Aorta (tissue), 5 donors: ENCODE data around the gene EGLN1. TPM values are rescaled to one million over a fixed set of nuclear protein-coding genes. Genes with fewer than 3 reads are reported as not detected.
A peak's percentile ranks its signal among the peaks of the same experiment; 100 is the strongest.

Experiments used
- ATAC-seq: fragments of 200-7000 bp; cut with Tn5 transposase; one replicate; pipeline ENCODE4 v1.9.1; 2022; ENCODE audit warnings: moderate library complexity; ENCODE audit not compliant: low FRiP score
- DNase-seq, 2 donors: peaks; one replicate each; pipeline ENCODE4 v3.0.0-alpha.2; 2020
- H3K27ac ChIP-seq, 2 donors: one replicate each; pipeline ENCODE4 v1.5.1; 2013; ENCODE audit warnings: low read length in 2 of 2, mild to moderate bottlenecking in 2 of 2, moderate library complexity in 2 of 2, control low read depth in 1 of 2, inconsistent platforms in 1 of 2, low read depth in 1 of 2
- H3K27me3 ChIP-seq, 2 donors: one replicate each; pipeline ENCODE4 v1.6.1; 2013; ENCODE audit warnings: control low read depth in 1 of 2, low read length in 1 of 2, mild to moderate bottlenecking in 1 of 2, moderate library complexity in 1 of 2; ENCODE audit not compliant: insufficient read depth in 2 of 2, control insufficient read depth in 1 of 2
- H3K36me3 ChIP-seq, 2 donors: one replicate each; pipeline ENCODE4 v1.6.1; 2013; ENCODE audit warnings: control low read depth in 1 of 2, low read length in 1 of 2, mild to moderate bottlenecking in 1 of 2; ENCODE audit not compliant: insufficient read depth in 2 of 2, control insufficient read depth in 1 of 2
- H3K4me1 ChIP-seq, 2 donors: one replicate each; pipeline ENCODE4 v1.6.1; 2013; ENCODE audit warnings: low read length in 2 of 2, control low read depth in 1 of 2, mild to moderate bottlenecking in 1 of 2, moderate library complexity in 1 of 2; ENCODE audit not compliant: insufficient read depth in 2 of 2, control insufficient read depth in 1 of 2
- H3K4me3 ChIP-seq, 2 donors: one replicate each; pipeline ENCODE4 v1.5.1; 2013; ENCODE audit warnings: low read length in 2 of 2, control low read depth in 1 of 2, mild to moderate bottlenecking in 1 of 2
- H3K9me3 ChIP-seq: one replicate; pipeline ENCODE4 v1.6.1; 2013; ENCODE audit warnings: mild to moderate bottlenecking, low read length; ENCODE audit not compliant: control insufficient read depth
- WGBS, 2 donors: extraction: QIAGEN DNeasy Blood & Tissue Kit; methylation state at CpG; one replicate each; pipeline ENCODE4 v1.1.7; 2013; 5-methylcytosine and 5-hydroxymethylcytosine counted together
- intact Hi-C, 2 donors: fragments of 100-400 bp; cut with DNase I; formaldehyde crosslinking; loops; one replicate each; pipeline versions ENCODE4 v1.14.2 to v1.15.0; 2022
- polyA plus RNA-seq, 2 donors: library from polyadenylated mRNA; stranded (reverse); fragments of 200-250 nt; gene quantifications; one replicate each; pipeline ENCODE4 v1.2.3, GENCODE V29; 2013
- total RNA-seq, 2 donors: library from RNA; stranded (reverse); fragmentation: NEBNext Ultra II Directional; extraction: Animal tissue kit (Norgen Biotek cat#: 25700); gene quantifications; one replicate each; pipeline ENCODE4 v1.2.1, GENCODE V29; 2021
- donor health status: healthy with polysubstance abuse.
- donor health status: Bipolar disorder and iron deficiency.
- donor health status: DM: no; HTN: no; CAD: no.
- donor health status: DM: no; HTN: no; CAD: no.
- donor health status: DM: yes; HTN: yes; CAD: no.

EGLN1 gene
- total and polyA plus RNA-seq, 4 donors, result 11.7 to 50.4 (median 28.1) TPM

DNA sequence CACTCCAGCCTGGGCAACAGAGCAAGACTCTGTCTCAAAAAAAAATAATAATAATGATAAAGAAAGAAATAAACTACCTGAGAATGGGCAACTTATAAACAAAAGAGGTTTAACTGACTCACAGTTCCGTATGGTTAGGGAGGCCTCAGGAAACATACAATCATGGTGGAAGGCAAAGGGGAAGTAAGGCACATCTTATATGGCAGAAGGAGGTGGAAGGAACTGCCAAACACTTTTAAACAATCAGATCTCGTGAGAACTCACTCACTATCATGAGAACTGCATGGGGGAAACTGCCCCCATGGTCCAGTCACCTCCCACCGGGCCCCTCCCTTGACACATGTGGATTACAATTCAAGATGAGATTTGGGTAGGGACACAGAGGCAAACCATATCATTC lies 6.3 kb upstream of the EGLN1 start:
- Histone ChIP-seq H3K27ac (no peak overlapping the region), H3K36me3 (no peaks in the 10 kb centered on the region), H3K4me1 (peaks cover 0 to 2% of the 10 kb centered on the region in 2 donors), H3K9me3 (no peaks in the 10 kb centered on the region), H3K27me3 (no peaks in the 10 kb centered on the region), H3K4me3 (no peak overlapping the region)
- no peak for DNase-seq
- ATAC-seq, result no peak
- 86 to 89% methylated on average over 3 of the region's 3 CpGs for WGBS, 2 donors
- intact Hi-C loops, result no loop called here

GRCh38 chr1:231424950-231425805 lies 3.1 kb upstream of the EGLN1 start:
- WGBS, 2 donors, result 26 to 27% methylated on average over 4 of the region's 4 CpGs
- intact Hi-C loops, result loop anchor here (5.0 kb wide), 2 partner anchors 68 to 88 kb away; partner anchors contain the start of genes EXOC8 (in 1 of the 2) and SPRTN (in 1 of the 2)
- no peak overlapping the region for H3K4me3 ChIP-seq
- no peaks in the 10 kb centered on the region for H3K27me3 ChIP-seq
- ATAC-seq (no peak), DNase-seq (no peak)
- H3K36me3 ChIP-seq, result no peaks in the 10 kb centered on the region
- peak overlapping the region in 1 of 2 donors; percentile 8 for H3K27ac ChIP-seq
- H3K4me1 ChIP-seq, result peaks cover 0 to 2% of the 10 kb centered on the region in 2 donors
- no peaks in the 10 kb centered on the region for H3K9me3 ChIP-seq

GRCh38 chr1:231423648-231424047 lies 1.6 kb upstream of the EGLN1 start:
- WGBS, 2 donors, result 84 to 86% methylated on average over 1 of the region's 1 CpG
- DNase-seq (no peak), ATAC-seq (no peak)
- intact Hi-C loops, result loop anchor here (2.0 to 5.0 kb wide), 4 partner anchors 63 to 105 kb away; partner anchors contain the start of genes EXOC8 (in 1 of the 2), SPRTN (in 1 of the 2) and TSNAX (in 1 of the 2)
- H3K27ac ChIP-seq, result no peak overlapping the region
- no peaks in the 10 kb centered on the region for H3K9me3 ChIP-seq
- no peaks in the 10 kb centered on the region for H3K27me3 ChIP-seq
- H3K36me3 ChIP-seq, result no peaks in the 10 kb centered on the region
- H3K4me3 ChIP-seq, result no peak overlapping the region
- peaks cover 0 to 2% of the 10 kb centered on the region in 2 donors for H3K4me1 ChIP-seq

DNA sequence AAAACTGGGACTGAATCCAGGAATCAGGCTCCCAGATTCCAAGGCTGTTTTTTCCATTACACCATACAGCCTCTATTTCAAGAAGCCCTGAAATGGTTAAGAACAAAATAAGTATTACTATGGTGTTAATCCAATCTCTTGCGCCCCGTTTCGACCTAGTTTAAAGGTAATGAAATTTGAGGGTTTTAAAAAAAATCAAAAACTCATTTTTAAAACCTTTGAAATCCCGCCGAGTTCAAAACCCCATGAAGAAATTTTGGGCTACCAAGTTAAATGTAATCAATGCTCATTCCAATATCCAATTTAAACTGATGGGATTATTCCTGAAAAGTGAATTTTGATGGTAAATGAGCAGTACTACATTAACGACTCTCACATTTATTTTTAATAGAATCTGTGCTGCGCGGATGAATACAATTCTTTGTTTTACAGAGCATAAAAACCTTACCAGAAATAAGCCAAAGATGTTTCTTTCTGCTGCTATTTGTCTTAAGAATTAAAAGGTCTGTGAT lies 767 bp upstream of the EGLN1 start:
- intact Hi-C loops, result loop anchor here (1.0 to 5.0 kb wide), 5 partner anchors 28 to 106 kb away; partner anchors contain the start of genes EXOC8 (in 1 of the 2), SPRTN (in 1 of the 2) and TSNAX (in 1 of the 2)
- Histone ChIP-seq H3K27ac (peak overlapping the region; percentile 96 to 98), H3K27me3 (no peaks in the 10 kb centered on the region), H3K36me3 (no peaks in the 10 kb centered on the region), H3K4me1 (peaks cover 0 to 2% of the 10 kb centered on the region in 2 donors), H3K4me3 (peak overlapping the region; percentile 61 to 97), H3K9me3 (no peaks in the 10 kb centered on the region)
- ATAC-seq, result no peak
- 28 to 31% methylated on average over 8 of the region's 8 CpGs for WGBS, 2 donors
- DNase-seq, result no peak

- no peaks in the 10 kb centered on the region for H3K36me3 ChIP-seq
- WGBS, 2 donors, result 0% methylated on average over 37 to 53 of the region's 53 CpGs
- no peaks in the 10 kb centered on the region for H3K9me3 ChIP-seq
- ATAC-seq, result peak; percentile 70
- peaks cover 0 to 2% of the 10 kb centered on the region in 2 donors for H3K4me1 ChIP-seq
- DNase-seq, result peak; percentile 66 to 81
- H3K27ac ChIP-seq, result peak overlapping the region; percentile 98
- intact Hi-C loops, result loop anchor here (2.0 to 5.0 kb wide), 4 partner anchors 15 to 107 kb away; partner anchors contain the start of genes EXOC8 (in 1 of the 2), SPRTN (in 1 of the 2) and TSNAX (in 1 of the 2)
- H3K27me3 ChIP-seq, result no peaks in the 10 kb centered on the region
- peak overlapping the region; percentile 61 to 97 for H3K4me3 ChIP-seq
Measured at GRCh38 chr1:231421546-231421970, 529 bp downstream of the EGLN1 start.

- intact Hi-C loops, result loop anchor here (2.0 to 5.0 kb wide), 4 partner anchors 14 to 108 kb away; partner anchors contain the start of genes EXOC8 (in 1 of the 2), SPRTN (in 1 of the 2) and TSNAX (in 1 of the 2)
- 0% methylated on average over 60 to 63 of the region's 63 CpGs for WGBS, 2 donors
- ATAC-seq, result peak; percentile 21
- no peaks in the 10 kb centered on the region for H3K27me3 ChIP-seq
- peak overlapping the region; percentile 98 for H3K27ac ChIP-seq
- peak overlapping the region; percentile 61 to 97 for H3K4me3 ChIP-seq
- no peaks in the 10 kb centered on the region for H3K9me3 ChIP-seq
- H3K4me1 ChIP-seq, result peaks cover 0 to 2% of the 10 kb centered on the region in 2 donors
- DNase-seq, result peak; percentile 62 to 84
- no peaks in the 10 kb centered on the region for H3K36me3 ChIP-seq
Measured at GRCh38 chr1:231420959-231421545, 1.0 kb downstream of the EGLN1 start.

GRCh38 chr1:231420299-231420958 lies 1.7 kb downstream of the EGLN1 start:
- no peaks in the 10 kb centered on the region for H3K36me3 ChIP-seq
- no peaks in the 10 kb centered on the region for H3K9me3 ChIP-seq
- no peaks in the 10 kb centered on the region for H3K27me3 ChIP-seq
- peaks cover 0 to 1% of the 10 kb centered on the region in 2 donors for H3K4me1 ChIP-seq
- peak overlapping the region; percentile 61 to 97 for H3K4me3 ChIP-seq
- 0% methylated on average over 18 of the region's 18 CpGs for WGBS, 2 donors
- H3K27ac ChIP-seq, result peak overlapping the region; percentile 31 to 98
- intact Hi-C loops, result loop anchor here (2.0 to 5.0 kb wide), 4 partner anchors 14 to 108 kb away; partner anchors contain the start of genes EXOC8 (in 1 of the 2), SPRTN (in 1 of the 2) and TSNAX (in 1 of the 2)
- ATAC-seq (no peak), DNase-seq (no peak)
